ENCODE results near the gene PEX12. TPM values are rescaled to one million over a fixed set of nuclear protein-coding genes. Genes with fewer than 3 reads are reported as not detected.
A peak's percentile ranks its signal among the peaks of the same experiment; 100 is the strongest.

The PEX12 gene
- total and polyA plus RNA-seq, 9 of the 15 experiments (the other 6 are each of a cell fraction or from before 2014, with no cell fraction given), result 4.0 to 12.4 (median 6.4) TPM

- TF ChIP-seq ZNF354B (CRISPR knock-in tag; IDR thresholded peaks at IDR 0.05), result no peak
- no peak for TF ChIP-seq MCM2 (IDR thresholded peaks at IDR 0.05; ENCODE audit: low read depth)
- TF ChIP-seq ZNF384 (IDR thresholded peaks at IDR 0.05; ENCODE audit: low read depth, low read length), result peak; percentile 90
- no peak for TF ChIP-seq ZNF830 (CRISPR knock-in tag; IDR thresholded peaks at IDR 0.05)
- TF ChIP-seq GTF2B (IDR thresholded peaks at IDR 0.05; ENCODE audit: extremely low read depth, insufficient read length), result no peak
- no peak for TF ChIP-seq IRF2 (CRISPR knock-in tag; IDR thresholded peaks at IDR 0.05)
- TF ChIP-seq SREBF2 (CRISPR knock-in tag; IDR thresholded peaks at IDR 0.05), result no peak
- peak; percentile 79 to 82 for TF ChIP-seq NCOA2 (IDR thresholded peaks at IDR 0.05; ENCODE audit: partially characterized antibody in 2 of 2)
- no peak for TF ChIP-seq FOXK1 (CRISPR knock-in tag; IDR thresholded peaks at IDR 0.05; ENCODE audit: borderline replicate concordance)
- TF ChIP-seq ZNF764 (CRISPR knock-in tag; IDR thresholded peaks at IDR 0.05; ENCODE audit: low read depth), result no peak
- TF ChIP-seq ZNF217 (CRISPR knock-in tag; IDR thresholded peaks at IDR 0.05), result no peak
- no peak for TF ChIP-seq ZNF740 (CRISPR knock-in tag; IDR thresholded peaks at IDR 0.05)
- TF ChIP-seq ZNF740 (tag; IDR thresholded peaks at IDR 0.05), result no peak
- TF ChIP-seq BRD4 (IDR thresholded peaks at IDR 0.05), result no peak
- no peak for TF ChIP-seq TFE3 (CRISPR knock-in tag; IDR thresholded peaks at IDR 0.05)
- no peak for TF ChIP-seq KLF10 (CRISPR knock-in tag; IDR thresholded peaks at IDR 0.05)
- TF ChIP-seq TEAD4 (IDR thresholded peaks at IDR 0.05; ENCODE audit: low read length), result peak; percentile 100
- no peak for TF ChIP-seq TEAD4 (CRISPR knock-in tag; IDR thresholded peaks at IDR 0.05; ENCODE audit: borderline replicate concordance)
- TF ChIP-seq MYC (IDR thresholded peaks at IDR 0.05; ENCODE audit: low read depth, low read length), result peak; percentile 71
- TF ChIP-seq MYC (CRISPR knock-in tag; IDR thresholded peaks at IDR 0.05; ENCODE audit: borderline replicate concordance, low read depth), result no peak
- no peak for TF ChIP-seq TGIF2 (CRISPR knock-in tag; IDR thresholded peaks at IDR 0.05)
- no peak for TF ChIP-seq ZFP91 (CRISPR knock-in tag; IDR thresholded peaks at IDR 0.05)
- TF ChIP-seq SUPT5H (IDR thresholded peaks at IDR 0.05), result peak; percentile 60
- TF ChIP-seq BRF1 (IDR thresholded peaks at IDR 0.05; ENCODE audit: borderline replicate concordance, extremely low read depth, insufficient read length), result no peak
- TF ChIP-seq ZNF174 (CRISPR knock-in tag; IDR thresholded peaks at IDR 0.05), result no peak
- no peak for TF ChIP-seq SMARCA5 (IDR thresholded peaks at IDR 0.05)
- no peak for TF ChIP-seq CREBBP (IDR thresholded peaks at IDR 0.05; ENCODE audit: low read depth, low read length)
Observed at GRCh38 chr17:35560703-35561102, 17.7 kb downstream of the PEX12 start, which contains the start of gene SLFN14 (continued).

All from K562 (cell line).